Measurements from ENCODE around the gene CCDC60. TPM values are rescaled to one million over a fixed set of nuclear protein-coding genes. Genes with fewer than 3 reads are reported as not detected.
A peak's percentile ranks its signal among the peaks of the same experiment; 100 is the strongest.

The CCDC60 gene
- total RNA-seq, 1 experiment from 2014 or later, result not detected

DNA sequence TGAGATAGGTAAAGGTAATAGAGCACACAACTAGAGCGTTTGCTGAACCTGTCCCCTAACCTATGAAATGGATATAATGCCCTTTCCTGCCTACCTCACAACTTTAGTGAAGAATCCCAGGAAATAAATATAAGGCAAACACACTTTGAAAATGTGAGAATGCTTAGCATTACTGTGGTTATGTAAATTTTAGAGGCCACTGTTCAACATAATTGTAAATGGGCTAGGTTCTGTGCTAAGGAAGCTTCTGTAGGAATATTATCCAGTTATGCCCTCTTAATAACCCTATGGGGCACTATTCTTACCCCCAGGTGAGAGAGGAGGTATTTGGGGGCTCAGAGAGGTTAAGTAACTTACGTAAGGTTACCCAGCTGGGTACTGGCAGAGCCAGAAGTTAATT is 166.5 kb downstream of the CCDC60 start:
- no peaks in the 10 kb centered on the region for H3K9me3 ChIP-seq (ENCODE audit: low read depth, low read length, poor library complexity, severe bottlenecking)
- no peak for TF ChIP-seq EZH2 (IDR thresholded peaks at IDR 0.05; ENCODE audit: borderline replicate concordance, low read depth, low read length, poor library complexity, severe bottlenecking)
- TF ChIP-seq, protein P1, sequence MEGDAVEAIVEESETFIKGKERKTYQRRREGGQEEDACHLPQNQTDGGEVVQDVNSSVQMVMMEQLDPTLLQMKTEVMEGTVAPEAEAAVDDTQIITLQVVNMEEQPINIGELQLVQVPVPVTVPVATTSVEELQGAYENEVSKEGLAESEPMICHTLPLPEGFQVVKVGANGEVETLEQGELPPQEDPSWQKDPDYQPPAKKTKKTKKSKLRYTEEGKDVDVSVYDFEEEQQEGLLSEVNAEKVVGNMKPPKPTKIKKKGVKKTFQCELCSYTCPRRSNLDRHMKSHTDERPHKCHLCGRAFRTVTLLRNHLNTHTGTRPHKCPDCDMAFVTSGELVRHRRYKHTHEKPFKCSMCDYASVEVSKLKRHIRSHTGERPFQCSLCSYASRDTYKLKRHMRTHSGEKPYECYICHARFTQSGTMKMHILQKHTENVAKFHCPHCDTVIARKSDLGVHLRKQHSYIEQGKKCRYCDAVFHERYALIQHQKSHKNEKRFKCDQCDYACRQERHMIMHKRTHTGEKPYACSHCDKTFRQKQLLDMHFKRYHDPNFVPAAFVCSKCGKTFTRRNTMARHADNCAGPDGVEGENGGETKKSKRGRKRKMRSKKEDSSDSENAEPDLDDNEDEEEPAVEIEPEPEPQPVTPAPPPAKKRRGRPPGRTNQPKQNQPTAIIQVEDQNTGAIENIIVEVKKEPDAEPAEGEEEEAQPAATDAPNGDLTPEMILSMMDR (conservative IDR thresholded peaks at IDR 0.05; ENCODE audit: low read depth, low read length), result no peak
- ChIA-PET CTCF (no interaction called here), POLR2A (ENCODE audit: low non-redundant PET) (no interaction called here)
- DNase-seq (ENCODE audit: low spot score), result no peak
- no peak overlapping the region for H3K27ac ChIP-seq (ENCODE audit: low read depth, low read length, poor library complexity, severe bottlenecking)
- H3K27me3 ChIP-seq (replicated peaks; ENCODE audit: insufficient read depth, low read depth, low read length, poor library complexity), result no peaks in the 10 kb centered on the region
- no peak overlapping the region for H3K4me3 ChIP-seq (ENCODE audit: low read depth, low read length, poor library complexity, severe bottlenecking)
- no peaks in the 10 kb centered on the region for H3K36me3 ChIP-seq (ENCODE audit: insufficient read depth, low read length, poor library complexity, severe bottlenecking)
- BruUV-seq (replicated peaks), result no TSS peak
- H3K4me1 ChIP-seq (ENCODE audit: insufficient read depth, low read length, poor library complexity, severe bottlenecking), result no peaks in the 10 kb centered on the region
- intact Hi-C loops (cut with micrococcal nuclease; ENCODE audit: unreplicated experiment), result no loop called here

DNA sequence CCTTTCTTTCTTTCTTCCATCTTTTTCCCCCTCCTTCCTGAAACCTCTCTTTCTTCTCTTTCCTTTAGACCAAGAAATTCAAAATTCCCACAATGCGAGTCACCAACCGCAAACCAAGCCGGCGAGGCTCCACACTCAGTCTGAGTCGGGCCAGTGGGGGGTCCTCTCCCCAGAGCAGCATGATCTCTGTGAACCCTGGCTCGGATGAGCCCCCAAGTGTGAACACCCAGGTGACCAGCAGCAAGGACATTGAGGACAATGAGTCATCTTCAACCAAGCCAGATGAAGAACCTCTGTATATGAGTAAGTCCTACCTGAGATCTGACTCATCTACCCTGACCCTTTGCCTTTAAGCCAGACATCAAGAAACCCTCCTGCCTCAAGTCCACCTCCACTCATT is 170.5 kb downstream of the CCDC60 start:
- ChIA-PET CTCF (no interaction called here), POLR2A (ENCODE audit: low non-redundant PET) (no interaction called here)
- no peak for TF ChIP-seq EZH2 (IDR thresholded peaks at IDR 0.05; ENCODE audit: borderline replicate concordance, low read depth, low read length, poor library complexity, severe bottlenecking)
- TF ChIP-seq, protein P1 (conservative IDR thresholded peaks at IDR 0.05; ENCODE audit: low read depth, low read length), result no peak
- H3K9me3 ChIP-seq (ENCODE audit: low read depth, low read length, poor library complexity, severe bottlenecking), result no peaks in the 10 kb centered on the region
- intact Hi-C loops (cut with micrococcal nuclease; ENCODE audit: unreplicated experiment), result no loop called here
- no peaks in the 10 kb centered on the region for H3K27me3 ChIP-seq (replicated peaks; ENCODE audit: insufficient read depth, low read depth, low read length, poor library complexity)
- no peak overlapping the region for H3K27ac ChIP-seq (ENCODE audit: low read depth, low read length, poor library complexity, severe bottlenecking)
- no peaks in the 10 kb centered on the region for H3K36me3 ChIP-seq (ENCODE audit: insufficient read depth, low read length, poor library complexity, severe bottlenecking)
- no peaks in the 10 kb centered on the region for H3K4me1 ChIP-seq (ENCODE audit: insufficient read depth, low read length, poor library complexity, severe bottlenecking)
- no TSS peak for BruUV-seq (replicated peaks)
- peak; percentile 48 for DNase-seq (ENCODE audit: low spot score)
- no peak overlapping the region for H3K4me3 ChIP-seq (ENCODE audit: low read depth, low read length, poor library complexity, severe bottlenecking)

DNA sequence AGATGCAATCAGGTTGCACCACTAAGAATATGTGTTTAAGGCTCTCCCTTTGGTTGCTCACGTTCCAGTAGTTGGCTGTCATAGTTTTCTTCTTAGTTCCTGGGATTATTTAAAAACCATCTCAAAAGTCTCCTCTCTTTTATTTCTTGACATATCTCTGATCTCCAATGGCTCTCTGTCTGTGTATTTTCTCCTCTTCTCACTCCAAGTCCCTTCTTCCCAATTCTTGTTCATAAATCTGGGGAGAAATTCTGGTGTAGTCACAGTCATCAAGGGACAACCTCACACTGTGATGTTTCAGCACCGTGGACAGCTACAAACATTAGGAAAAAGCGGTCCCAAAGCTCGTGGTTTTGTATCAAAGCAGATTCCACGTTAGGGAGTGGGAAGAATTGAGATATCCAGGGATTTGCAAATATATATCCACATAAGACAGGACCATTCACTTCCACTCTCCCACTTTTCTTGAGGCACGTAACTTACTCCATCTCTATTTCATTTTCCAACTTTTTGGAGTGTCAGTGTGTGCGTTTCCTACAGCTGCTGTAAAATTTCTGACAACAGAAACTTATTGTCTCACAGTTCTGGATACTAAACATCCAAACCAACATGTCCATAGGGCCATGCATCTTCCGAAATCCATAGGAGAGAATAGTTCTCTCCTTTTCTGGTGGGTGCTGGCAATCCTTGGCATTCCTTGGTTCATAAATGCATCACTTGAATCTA is 178.4 kb downstream of the CCDC60 start:
- BruUV-seq (replicated peaks), result no TSS peak
- POLR2A ChIA-PET (ENCODE audit: low non-redundant PET), result interaction anchor here (0.5 kb wide), 1 partner anchor 159 kb away, joined by 3 read pairs; no protein-coding TSS in a partner anchor
- no peaks in the 10 kb centered on the region for H3K4me1 ChIP-seq (ENCODE audit: insufficient read depth, low read length, poor library complexity, severe bottlenecking)
- H3K36me3 ChIP-seq (ENCODE audit: insufficient read depth, low read length, poor library complexity, severe bottlenecking), result no peaks in the 10 kb centered on the region
- no peaks in the 10 kb centered on the region for H3K27me3 ChIP-seq (replicated peaks; ENCODE audit: insufficient read depth, low read depth, low read length, poor library complexity)
- H3K9me3 ChIP-seq (ENCODE audit: low read depth, low read length, poor library complexity, severe bottlenecking), result no peaks in the 10 kb centered on the region
- no peak overlapping the region for H3K4me3 ChIP-seq (ENCODE audit: low read depth, low read length, poor library complexity, severe bottlenecking)
- DNase-seq (ENCODE audit: low spot score), result peak; percentile 42
- CTCF ChIA-PET, result interaction anchor here (0.7 kb wide), 1 partner anchor 67 kb away, joined by 3 read pairs; no protein-coding TSS in a partner anchor
- intact Hi-C loops (cut with micrococcal nuclease; ENCODE audit: unreplicated experiment), result no loop called here
- TF ChIP-seq, protein P1 (conservative IDR thresholded peaks at IDR 0.05; ENCODE audit: low read depth, low read length), result no peak
- no peak for TF ChIP-seq EZH2 (IDR thresholded peaks at IDR 0.05; ENCODE audit: borderline replicate concordance, low read depth, low read length, poor library complexity, severe bottlenecking)
- no peak overlapping the region for H3K27ac ChIP-seq (ENCODE audit: low read depth, low read length, poor library complexity, severe bottlenecking)

Data from A673 (cell line).